ENCODE results near the gene WDR45. TPM values are rescaled to one million over a fixed set of nuclear protein-coding genes. Genes with fewer than 3 reads are reported as not detected.

Gene WDR45
- 24.5 and 36.4 TPM in 2 replicates for total RNA-seq

DNA sequence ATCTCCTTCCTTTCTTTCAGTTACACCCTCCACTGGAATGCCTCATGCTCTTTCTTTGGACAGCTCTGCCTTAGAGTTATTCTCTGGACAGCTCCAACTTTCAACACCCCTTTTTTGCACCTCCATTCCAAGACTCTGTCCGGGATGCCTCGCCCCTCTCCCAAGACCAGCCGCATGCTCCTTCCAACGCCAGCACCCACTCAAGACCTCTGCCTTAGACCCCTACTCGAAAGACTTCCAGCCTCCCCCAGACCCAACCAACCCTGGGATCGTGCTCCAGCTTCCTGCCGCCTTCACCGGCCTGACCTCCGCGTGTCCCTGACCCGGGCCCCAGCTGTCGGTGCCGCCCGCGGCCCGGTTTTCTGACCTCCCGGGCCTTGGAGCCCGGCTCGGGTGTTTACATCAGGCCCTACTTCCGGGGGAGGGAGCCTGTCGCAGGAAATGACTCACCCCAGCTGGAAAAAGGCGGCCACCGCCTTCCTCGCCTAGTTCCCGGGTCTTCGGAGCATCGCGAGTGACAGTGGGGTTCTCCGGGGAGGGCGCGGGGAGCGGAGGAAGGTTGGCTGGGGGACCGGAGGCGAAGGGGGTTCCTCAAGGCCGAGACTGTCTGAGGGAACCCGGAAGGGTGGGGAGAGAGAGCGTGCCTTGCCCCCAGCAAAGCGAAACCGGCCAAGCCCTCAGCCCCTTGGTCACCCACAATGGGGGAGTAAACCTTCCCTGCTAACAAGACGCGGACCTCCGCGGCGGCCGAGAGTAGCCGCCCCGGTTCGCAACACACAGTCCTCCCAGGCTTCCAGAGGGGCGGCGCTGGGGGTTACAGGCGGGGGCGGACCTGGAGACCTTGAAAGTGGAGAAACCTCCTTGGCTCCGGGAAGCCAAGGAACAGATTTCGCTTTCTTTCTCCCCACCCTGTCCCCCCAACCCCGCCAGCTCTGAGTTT, at the start of gene WDR45:
Gene WDR45 (minus strand): TSS at position 399 of the 940 bp plus-strand sequence. CDS start 1,792 bp downstream, outside the sequence.

GRCh38 chrX:49073601-49074575, 5.8 kb downstream of the WDR45 start, which contains the start of gene PRAF2:
Gene PRAF2 (minus strand): TSS chrX:49074002. CDS start chrX:49073987, 15 bp downstream.

DNA sequence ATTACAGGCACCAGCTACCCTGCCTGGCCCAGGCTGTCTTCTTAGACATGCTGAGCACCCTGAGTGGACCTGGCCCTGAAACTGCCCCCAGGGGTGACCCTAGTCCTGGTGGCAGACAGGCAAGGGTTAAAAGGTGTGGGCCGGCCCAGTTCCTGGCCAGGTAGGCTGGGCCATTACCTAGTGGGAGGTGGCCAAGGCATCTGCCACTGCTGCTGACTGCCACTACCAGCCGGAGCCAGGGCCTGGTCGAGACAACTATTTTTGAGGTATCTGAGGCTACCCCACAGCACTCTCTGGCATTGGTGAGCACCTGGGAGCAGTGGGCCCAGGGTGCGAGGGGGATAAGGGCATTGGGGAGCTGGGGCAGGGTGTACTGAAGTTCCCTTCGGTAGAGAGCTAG, 20.9 kb downstream of the WDR45 start, which contains the start of gene CCDC120:
Gene CCDC120 (plus strand): TSS at position 206 of the 400 bp plus-strand sequence. CDS start 3,043 bp downstream, outside the sequence.

GRCh38 chrX:49043220-49043986, 36.3 kb downstream of the WDR45 start, which contains the start of gene TFE3:
Gene TFE3 (minus strand): TSS chrX:49043357. CDS start chrX:49043226, 131 bp downstream.

Small RNA genes lying within 50 kb of the gene (small RNA-seq; reads per million reads assigned to genes)
- gene RNU4-52P, result not detected

Other genes with a start within 250 kb of the WDR45 start
- 0.29 TPM in 1 of 2 replicates, not detected in the other for gene PCSK1N, start 244.3 kb downstream of the WDR45 start, total RNA-seq
- 21.0 and 31.0 TPM in 2 replicates for gene TIMM17B, start 182.1 kb downstream of the WDR45 start, total RNA-seq
- gene PQBP1, start 182.0 kb downstream of the WDR45 start, total RNA-seq, result 45.4 and 50.0 TPM in 2 replicates
- gene SLC35A2, start 168.2 kb downstream of the WDR45 start, total RNA-seq, result 20.5 and 22.9 TPM in 2 replicates
- 6.8 and 7.8 TPM in 2 replicates for gene PIM2, start 160.9 kb downstream of the WDR45 start, total RNA-seq
- gene OTUD5, start 122.3 kb downstream of the WDR45 start, total RNA-seq, result 33.1 and 40.2 TPM in 2 replicates
- 0.19 and 0.33 TPM in 2 replicates for gene KCND1, start 108.0 kb downstream of the WDR45 start, total RNA-seq
- gene GRIPAP1, start 77.6 kb downstream of the WDR45 start, total RNA-seq, result 17.0 and 18.3 TPM in 2 replicates
- 30.4 and 31.7 TPM in 2 replicates for gene TFE3, start 36.5 kb downstream of the WDR45 start, total RNA-seq
- 1.5 and 1.6 TPM in 2 replicates for gene CCDC120, start 20.9 kb downstream of the WDR45 start, total RNA-seq
- 7.3 and 9.8 TPM in 2 replicates for gene PRAF2, start 5.9 kb downstream of the WDR45 start, total RNA-seq
- 18.9 and 22.5 TPM in 2 replicates for gene GPKOW, start 43.8 kb upstream of the WDR45 start, total RNA-seq
- gene MAGIX, start 82.9 kb upstream of the WDR45 start, total RNA-seq, result 0.65 and 0.76 TPM in 2 replicates
- 44.4 and 45.8 TPM in 2 replicates for gene PLP2, start 92.0 kb upstream of the WDR45 start, total RNA-seq
- 5.8 and 7.2 TPM in 2 replicates for gene PRICKLE3, start 106.5 kb upstream of the WDR45 start, total RNA-seq
- under 0.01 and 0.10 TPM in 2 replicates for gene SYP, start 120.3 kb upstream of the WDR45 start, total RNA-seq
- gene CACNA1F, start 153.5 kb upstream of the WDR45 start, total RNA-seq, result under 0.01 TPM in 1 of 2 replicates, not detected in the other
- gene CCDC22, start 155.6 kb upstream of the WDR45 start, total RNA-seq, result 13.9 and 18.6 TPM in 2 replicates
- gene FOXP3, start 184.8 kb upstream of the WDR45 start, total RNA-seq, result 0.33 TPM in 1 of 2 replicates, not detected in the other
- gene PPP1R3F, start 189.9 kb upstream of the WDR45 start, total RNA-seq, result 1.3 and 2.1 TPM in 2 replicates
- not detected in 2 replicates for gene GAGE10, start 223.8 kb upstream of the WDR45 start, total RNA-seq
- not detected in 2 replicates for gene GAGE12J, start 242.2 kb upstream of the WDR45 start, total RNA-seq

Data from vein endothelial cell (primary cell).